H4 (cell line): Measurements from ENCODE around the gene CMTM1. TPM values are rescaled to one million over a fixed set of nuclear protein-coding genes. Genes with fewer than 3 reads are reported as not detected.

ENCODE experiments used
- DNase-seq: peaks from one replicate; pipeline ENCODE4 v3.0.0-alpha.2; 2015; ENCODE audit warnings: low spot score
- total RNA-seq: library from RNA; depleted of rRNA; stranded (reverse); fragments of >200 nt; shearing (Covaris generic); gene quantifications from 2 replicates; pipeline ENCODE4 v1.2.3, GENCODE V29; 2014

Gene CMTM1
- total RNA-seq, 1 experiment from 2014 or later = 0.85 TPM

GRCh38 chr16:66538910-66539309 is 27.3 kb upstream of the CMTM1 start:
- no peak for DNase-seq

- no peak for DNase-seq
These were observed 26.4 kb upstream of the CMTM1 start for GRCh38 chr16:66539623-66540469.

GRCh38 chr16:66541388-66542355 is 24.6 kb upstream of the CMTM1 start:
- DNase-seq = no peak

GRCh38 chr16:66542396-66542795 is 23.8 kb upstream of the CMTM1 start:
- no peak for DNase-seq

- no peak for DNase-seq
These were observed 22.7 kb upstream of the CMTM1 start for GRCh38 chr16:66543541-66543940.

- DNase-seq = no peak
These were observed 22.1 kb upstream of the CMTM1 start for GRCh38 chr16:66544016-66544757.

GRCh38 chr16:66547101-66547989 is 18.9 kb upstream of the CMTM1 start:
- DNase-seq = no peak

GRCh38 chr16:66548068-66548467 is 18.2 kb upstream of the CMTM1 start:
- no peak for DNase-seq

GRCh38 chr16:66548868-66549267 is 17.4 kb upstream of the CMTM1 start:
- no peak for DNase-seq

GRCh38 chr16:66549284-66550131 is 16.7 kb upstream of the CMTM1 start, which contains the start of gene TK2:
Gene TK2 (minus strand): TSS chr16:66550122. CDS start chr16:66550061, 61 bp downstream.
- no peak for DNase-seq

- DNase-seq = peak; percentile 71
These were observed 14.9 kb upstream of the CMTM1 start for GRCh38 chr16:66551348-66551759.

- DNase-seq = no peak
These were observed 14.4 kb upstream of the CMTM1 start for GRCh38 chr16:66551788-66552285.

- peak; percentile 81 for DNase-seq
These were observed 13.7 kb upstream of the CMTM1 start, which contains the start of gene CKLF for GRCh38 chr16:66552286-66553177. Gene CKLF (plus strand): TSS chr16:66552576. CDS start chr16:66552716, 140 bp downstream.

GRCh38 chr16:66553223-66553622 is 13.0 kb upstream of the CMTM1 start:
- no peak for DNase-seq

GRCh38 chr16:66554021-66554420 is 12.2 kb upstream of the CMTM1 start:
- no peak for DNase-seq

- no peak for DNase-seq
These were observed 11.7 kb upstream of the CMTM1 start for GRCh38 chr16:66554495-66554894.

GRCh38 chr16:66560107-66560506 is 6.1 kb upstream of the CMTM1 start:
- DNase-seq = no peak

- DNase-seq = no peak
These were observed 4.7 kb upstream of the CMTM1 start for GRCh38 chr16:66561381-66562080.
